22Rv1 (cell line): ENCODE measurements around the gene CFL1.

ENCODE experiments used
- CTCF ChIP-seq: fragments of 450-650 bp; IDR thresholded peaks from 2 replicates; pipeline ENCODE4 v1.5.1; 2017; ENCODE audit warnings: mild to moderate bottlenecking
- ZFX ChIP-seq: fragments of 450-650 bp; IDR thresholded peaks from 2 replicates; pipeline ENCODE4 v1.6.1; 2017; ENCODE audit warnings: antibody characterized with exemption, borderline replicate concordance

DNA sequence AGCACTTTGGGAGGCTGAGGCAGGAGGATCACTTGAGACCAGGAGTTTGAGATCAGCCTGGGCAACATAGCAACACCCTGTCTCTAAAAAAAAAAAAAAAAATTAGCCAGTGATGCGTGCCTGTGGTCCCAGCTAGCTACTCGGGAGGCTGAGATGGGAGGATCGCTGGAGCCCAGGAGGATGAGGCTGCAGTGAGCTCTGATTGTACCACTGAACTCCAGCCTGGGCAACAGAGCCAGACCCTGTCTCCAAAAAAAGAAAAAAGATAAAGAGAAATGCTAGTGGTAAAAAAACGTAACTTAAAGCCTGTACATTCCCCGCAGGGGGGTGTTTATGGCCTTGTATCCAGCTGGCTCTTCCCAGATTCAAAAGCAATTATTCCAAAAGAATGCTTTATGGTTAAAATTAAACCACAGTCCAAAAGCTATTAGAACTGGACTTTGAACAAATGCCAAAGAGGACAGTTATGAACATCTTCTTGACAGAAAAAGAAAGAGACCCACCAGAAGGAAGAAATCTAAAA, 40.6 kb downstream of the CFL1 start:
- TF ChIP-seq CTCF: no peak
- TF ChIP-seq ZFX: no peak
